CD4-positive, alpha-beta T cell (primary cell): ENCODE results near the gene SP140L. TPM values are rescaled to one million over a fixed set of nuclear protein-coding genes. Genes with fewer than 3 reads are reported as not detected.

Experiments
- ATAC-seq: fragments of 200-7000 bp; cut with Tn5 transposase; one replicate; pipeline ENCODE4 v1.10.0; 2022; ENCODE audit warnings: mild to moderate bottlenecking; ENCODE audit not compliant: poor library complexity
- CTCF ChIA-PET: fragments of 350-600 bp; sonication (Branson Sonifier 250); formaldehyde crosslinking; loops from one replicate; lab custom pipeline; 2021; ENCODE audit warnings: antibody characterized with exemption, inconsistent platforms; lab: Charles Lee
- POLR2A ChIA-PET: fragments of 350-600 bp; sonication (Branson Sonifier 250); formaldehyde crosslinking; loops from one replicate; lab custom pipeline; 2021; ENCODE audit warnings: antibody characterized with exemption, inconsistent platforms; lab: Charles Lee
- DNase-seq, 14 experiments: peaks; one replicate each; pipeline ENCODE4 v3.0.0-alpha.2; 2013 to 2020; ENCODE audit warnings: mixed read lengths in 2 of 14
- H3K27ac ChIP-seq, 2 donors: one replicate each; pipeline versions ENCODE4 v1.5.1 to v1.7.0; 2013; ENCODE audit warnings: low read length in 2 of 2, low read depth in 1 of 2, mild to moderate bottlenecking in 1 of 2
- H3K27me3 ChIP-seq, 2 experiments: 1 replicate in 1 of 2; 2 replicates in 1 of 2; pipeline versions ENCODE4 v1.6.1 to v1.7.0; 2013; ENCODE audit warnings: low read length in 2 of 2, control low read depth in 1 of 2, mild to moderate bottlenecking in 1 of 2, moderate library complexity in 1 of 2; ENCODE audit not compliant: insufficient read depth in 2 of 2, control insufficient read depth in 1 of 2
- H3K36me3 ChIP-seq: one replicate; pipeline ENCODE4 v1.6.1; 2013; ENCODE audit warnings: low read length, control low read depth; ENCODE audit not compliant: insufficient read depth
- H3K4me1 ChIP-seq: one replicate; pipeline ENCODE4 v1.6.1; 2013; ENCODE audit warnings: low read length, control low read depth; ENCODE audit not compliant: insufficient read depth
- H3K4me3 ChIP-seq: one replicate; pipeline ENCODE4 v1.5.1; 2013; ENCODE audit warnings: mild to moderate bottlenecking, low read length, moderate library complexity
- H3K9me3 ChIP-seq, 2 experiments: 1 replicate in 1 of 2; 2 replicates in 1 of 2; pipeline versions ENCODE4 v1.6.1 to v1.7.0; 2013; ENCODE audit warnings: low read length in 2 of 2, mild to moderate bottlenecking in 2 of 2, control low read depth in 1 of 2, moderate library complexity in 1 of 2; ENCODE audit not compliant: control insufficient read depth in 1 of 2, insufficient read depth in 1 of 2
- H3K27ac Mint-ChIP-seq: one replicate; pipeline ENCODE4 v1.8.0; 2020; ENCODE audit warnings: mixed read lengths
- H3K27me3 Mint-ChIP-seq: one replicate; pipeline ENCODE4 v1.8.0; 2021; ENCODE audit warnings: mixed read lengths
- H3K36me3 Mint-ChIP-seq: one replicate; pipeline ENCODE4 v1.8.0; 2021; ENCODE audit warnings: low read depth, mixed read lengths
- H3K4me1 Mint-ChIP-seq: one replicate; pipeline ENCODE4 v1.8.0; 2021; ENCODE audit warnings: low read depth, mixed read lengths
- H3K4me3 Mint-ChIP-seq: one replicate; pipeline ENCODE4 v1.8.0; 2020; ENCODE audit warnings: mild to moderate bottlenecking, mixed read lengths
- H3K9me3 Mint-ChIP-seq: one replicate; pipeline ENCODE4 v1.8.0; 2020; ENCODE audit warnings: mixed read lengths
- intact Hi-C, 2 experiments: fragments of 100-400 bp; cut with DNase I in 1 of 2; cut with micrococcal nuclease in 1 of 2; formaldehyde crosslinking; loops; one replicate each; pipeline versions ENCODE4 v1.15.1 to v1.9.0; 2023 to 2025; cut with DNase I, micrococcal nuclease
- total RNA-seq, 174 experiments: library from RNA in 2 of 174; stranded (reverse) in 2 of 174; gene quantifications; one replicate each; pipeline ENCODE4 v1.2.3 and lab custom pipeline; 2021 to 2026
- TF ChIP-seq, protein P1 (sequence below): fragments of 200-600 bp; IDR thresholded peaks from one replicate; pipeline ENCODE4 v1.8.0; 2022; ENCODE audit warnings: antibody characterized with exemption, mild to moderate bottlenecking

The SP140L gene
- total RNA-seq, 2 experiments from 2014 or later: 55.3 to 64.1 TPM

DNA sequence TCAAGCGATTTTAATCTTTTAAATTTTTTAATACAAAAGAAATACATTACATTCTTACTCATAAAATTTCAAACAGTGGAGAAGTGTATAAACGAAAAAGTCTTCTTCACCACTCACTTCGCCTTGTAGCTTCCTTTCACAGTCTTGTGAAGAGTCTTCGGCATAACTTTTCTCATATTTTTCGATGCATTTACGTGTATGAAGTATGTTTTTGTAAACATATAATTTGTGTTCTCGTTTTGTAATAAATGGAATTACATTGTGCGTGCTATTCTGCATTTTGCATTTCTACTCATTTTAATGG lies 1.1 kb downstream of the SP140L start:
- Mint-ChIP-seq H3K27me3 (no peaks in the 10 kb centered on the region), H3K4me3 (peak overlapping the region; percentile 86), H3K4me1 (peaks cover 88% of the 10 kb centered on the region), H3K36me3 (peaks cover 52% of the 10 kb centered on the region), H3K9me3 (no peaks in the 10 kb centered on the region), H3K27ac (peak overlapping the region; percentile 98)
- TF ChIP-seq, protein P1, sequence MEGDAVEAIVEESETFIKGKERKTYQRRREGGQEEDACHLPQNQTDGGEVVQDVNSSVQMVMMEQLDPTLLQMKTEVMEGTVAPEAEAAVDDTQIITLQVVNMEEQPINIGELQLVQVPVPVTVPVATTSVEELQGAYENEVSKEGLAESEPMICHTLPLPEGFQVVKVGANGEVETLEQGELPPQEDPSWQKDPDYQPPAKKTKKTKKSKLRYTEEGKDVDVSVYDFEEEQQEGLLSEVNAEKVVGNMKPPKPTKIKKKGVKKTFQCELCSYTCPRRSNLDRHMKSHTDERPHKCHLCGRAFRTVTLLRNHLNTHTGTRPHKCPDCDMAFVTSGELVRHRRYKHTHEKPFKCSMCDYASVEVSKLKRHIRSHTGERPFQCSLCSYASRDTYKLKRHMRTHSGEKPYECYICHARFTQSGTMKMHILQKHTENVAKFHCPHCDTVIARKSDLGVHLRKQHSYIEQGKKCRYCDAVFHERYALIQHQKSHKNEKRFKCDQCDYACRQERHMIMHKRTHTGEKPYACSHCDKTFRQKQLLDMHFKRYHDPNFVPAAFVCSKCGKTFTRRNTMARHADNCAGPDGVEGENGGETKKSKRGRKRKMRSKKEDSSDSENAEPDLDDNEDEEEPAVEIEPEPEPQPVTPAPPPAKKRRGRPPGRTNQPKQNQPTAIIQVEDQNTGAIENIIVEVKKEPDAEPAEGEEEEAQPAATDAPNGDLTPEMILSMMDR: no peak
- peaks cover 33% of the 10 kb centered on the region for H3K4me1 ChIP-seq
- H3K27ac ChIP-seq: peak overlapping the region in 1 of 2 donors; percentile 89
- ATAC-seq (no peak), DNase-seq (no peak)
- peaks cover 18% of the 10 kb centered on the region for H3K36me3 ChIP-seq
- H3K9me3 ChIP-seq: peaks cover 0 to 5% of the 10 kb centered on the region in 2 experiments
- ChIA-PET POLR2A (interaction anchor here (1.0 to 4.0 kb wide), 11 partner anchors 10 to 334 kb away, joined by 3 to 44 read pairs (median 6); partner anchors contain the start of genes SP100 and SP110), CTCF (interaction anchor here (1.5 to 1.9 kb wide), 2 partner anchors 9 to 11 kb away, joined by 4 to 6 read pairs; no protein-coding TSS in a partner anchor)
- peak overlapping the region; percentile 70 for H3K4me3 ChIP-seq
- no peaks in the 10 kb centered on the region for H3K27me3 ChIP-seq
- intact Hi-C loops: loop anchor here in 1 of 2 experiments (5.0 kb wide), 1 partner anchor 34 kb away; no protein-coding TSS in a partner anchor

DNA sequence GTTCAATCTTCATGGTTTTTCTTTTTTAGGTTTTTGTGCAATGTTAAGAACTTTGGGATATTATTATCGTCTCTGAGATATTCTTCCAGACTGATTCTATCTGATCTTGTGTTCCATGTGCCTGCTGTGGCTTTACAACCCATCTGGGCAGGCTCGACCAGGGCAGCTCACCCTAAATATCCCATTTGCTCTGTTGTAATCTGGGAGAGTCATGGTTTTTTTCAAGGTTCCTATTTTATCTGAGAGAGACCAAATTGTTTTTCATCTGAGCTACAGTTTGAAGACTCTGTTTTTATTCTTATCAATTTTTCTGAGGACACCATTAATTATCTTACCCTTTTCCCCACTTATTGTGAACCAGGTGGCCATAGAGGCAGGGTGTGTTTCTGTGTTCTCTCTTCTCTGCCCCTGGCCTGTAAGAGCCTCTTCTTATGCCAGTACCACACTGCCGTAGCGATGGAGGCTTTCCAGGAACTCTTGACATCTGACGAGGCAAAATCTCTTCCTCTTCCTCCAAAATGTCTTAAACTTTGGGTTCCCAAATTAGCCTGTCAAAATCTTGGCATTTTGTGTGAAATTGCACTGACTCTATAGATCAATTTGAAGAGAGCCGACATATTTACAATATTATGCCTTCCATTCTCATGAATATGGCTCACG lies 3.1 kb downstream of the SP140L start:
- Histone ChIP-seq H3K36me3 (peaks cover 27% of the 10 kb centered on the region), H3K4me3 (no peak overlapping the region), H3K27me3 (no peaks in the 10 kb centered on the region), H3K9me3 (no peaks in the 10 kb centered on the region), H3K4me1 (peaks cover 31% of the 10 kb centered on the region), H3K27ac (no peak overlapping the region)
- POLR2A ChIA-PET: interaction anchor here (1.5 to 4.0 kb wide), 3 partner anchors 12 to 111 kb away, joined by 4 to 44 read pairs (median 5); partner anchors contain the start of gene SP110
- intact Hi-C loops: loop anchor here (5.0 kb wide), 2 partner anchors 32 to 82 kb away; no protein-coding TSS in a partner anchor
- TF ChIP-seq, protein P1: no peak
- DNase-seq (no peak), ATAC-seq (no peak)
- Mint-ChIP-seq H3K27ac (peak overlapping the region; percentile 98), H3K4me1 (peaks cover 96% of the 10 kb centered on the region), H3K27me3 (no peaks in the 10 kb centered on the region), H3K36me3 (peaks cover 67% of the 10 kb centered on the region), H3K4me3 (peak overlapping the region; percentile 86), H3K9me3 (no peaks in the 10 kb centered on the region)
- CTCF ChIA-PET: interaction anchor here (0.9 to 1.9 kb wide), 2 partner anchors 11 to 19 kb away, joined by 3 to 6 read pairs; no protein-coding TSS in a partner anchor

DNA sequence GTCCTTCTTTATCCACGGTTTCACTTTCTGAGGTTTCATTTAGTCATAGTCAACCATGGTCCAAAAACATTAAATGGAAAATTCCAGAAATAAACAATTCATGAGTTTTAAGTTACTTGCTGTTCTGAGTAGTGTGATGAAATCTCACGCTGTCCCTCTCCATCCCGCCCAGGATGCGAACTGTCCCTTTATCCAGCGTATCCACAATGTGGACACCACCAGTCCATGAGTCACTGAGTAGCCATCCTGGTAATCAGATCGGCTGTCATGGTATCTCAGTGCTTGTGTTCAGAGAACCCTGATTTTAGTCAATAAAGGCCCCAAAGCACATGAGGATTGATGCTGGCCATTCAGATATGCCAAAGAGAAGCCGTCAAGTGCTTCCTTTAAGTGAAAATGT lies 3.7 kb downstream of the SP140L start:
- Histone ChIP-seq H3K4me1 (peaks cover 29% of the 10 kb centered on the region), H3K27ac (no peak overlapping the region), H3K9me3 (no peaks in the 10 kb centered on the region), H3K4me3 (no peak overlapping the region), H3K36me3 (peaks cover 22% of the 10 kb centered on the region), H3K27me3 (no peaks in the 10 kb centered on the region)
- intact Hi-C loops: loop anchor here in 1 of 2 experiments (5.0 kb wide), 1 partner anchor 82 kb away; no protein-coding TSS in a partner anchor
- H3K4me3 Mint-ChIP-seq: peak overlapping the region; percentile 86
- H3K27ac Mint-ChIP-seq: peak overlapping the region; percentile 98
- peaks cover 96% of the 10 kb centered on the region for H3K4me1 Mint-ChIP-seq
- ChIA-PET POLR2A (no interaction called here), CTCF (no interaction called here)
- no peak for DNase-seq
- peaks cover 74% of the 10 kb centered on the region for H3K36me3 Mint-ChIP-seq
- H3K9me3 Mint-ChIP-seq: no peaks in the 10 kb centered on the region
- TF ChIP-seq, protein P1: no peak
- H3K27me3 Mint-ChIP-seq: no peaks in the 10 kb centered on the region
- ATAC-seq: no peak
